Measurements from ENCODE around the gene UBE3B.

UBE3B gene

DNA sequence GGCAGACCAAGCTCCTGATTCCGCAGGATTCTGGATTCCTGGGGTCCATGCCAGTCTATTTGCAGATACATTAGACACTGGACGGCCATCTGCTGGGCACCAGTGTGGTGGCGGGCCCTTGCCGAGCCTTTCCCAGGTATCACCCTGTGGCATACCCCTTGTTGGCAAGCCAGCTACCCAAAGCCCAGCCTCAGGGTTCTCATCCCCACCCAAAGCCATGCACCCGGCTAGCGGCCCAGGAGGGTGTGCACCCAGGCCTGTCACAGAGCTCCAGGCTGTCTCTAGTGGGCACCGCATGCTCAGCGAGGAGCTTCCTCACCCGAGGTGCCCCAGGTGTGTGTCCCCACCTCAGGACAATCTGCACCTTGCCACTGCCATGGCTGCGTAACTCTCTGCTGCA lies 82.2 kb downstream of the UBE3B start:
- Histone ChIP-seq H3K4me1 (ENCODE audit: insufficient read depth, low read length, severe bottlenecking) (no peaks in the 10 kb centered on the region), H3F3A (ENCODE audit: insufficient read depth, low read length) (no peaks in the 10 kb centered on the region), H3K9me2 (ENCODE audit: low read depth, low read length) (no peaks in the 10 kb centered on the region), H3K9me3 (ENCODE audit: low read length) (no peaks in the 10 kb centered on the region), H3K27me3 (ENCODE audit: insufficient read depth, low read length) (no peaks in the 10 kb centered on the region), H3K27ac (ENCODE audit: low read depth, low read length, poor library complexity, severe bottlenecking) (no peak overlapping the region), H4K20me1 (ENCODE audit: insufficient read depth, low read length) (no peaks in the 10 kb centered on the region), H3K9ac (ENCODE audit: low read length) (no peak overlapping the region), H3K4me3 (ENCODE audit: low read depth, low read length, poor library complexity, severe bottlenecking) (no peak overlapping the region), H2AFZ (ENCODE audit: low read length) (no peak overlapping the region), H3K36me3 (ENCODE audit: insufficient read depth, low read length) (peaks cover 19% of the 10 kb centered on the region), H3K79me2 (ENCODE audit: insufficient read depth, low read length) (no peaks in the 10 kb centered on the region), H3K4me2 (ENCODE audit: low read length) (no peak overlapping the region)
- no peak for TF ChIP-seq EZH2 (IDR thresholded peaks at IDR 0.05; ENCODE audit: borderline replicate concordance, low read length)
- no peak for TF ChIP-seq CTCF (IDR thresholded peaks at IDR 0.05; ENCODE audit: low read length)

DNA sequence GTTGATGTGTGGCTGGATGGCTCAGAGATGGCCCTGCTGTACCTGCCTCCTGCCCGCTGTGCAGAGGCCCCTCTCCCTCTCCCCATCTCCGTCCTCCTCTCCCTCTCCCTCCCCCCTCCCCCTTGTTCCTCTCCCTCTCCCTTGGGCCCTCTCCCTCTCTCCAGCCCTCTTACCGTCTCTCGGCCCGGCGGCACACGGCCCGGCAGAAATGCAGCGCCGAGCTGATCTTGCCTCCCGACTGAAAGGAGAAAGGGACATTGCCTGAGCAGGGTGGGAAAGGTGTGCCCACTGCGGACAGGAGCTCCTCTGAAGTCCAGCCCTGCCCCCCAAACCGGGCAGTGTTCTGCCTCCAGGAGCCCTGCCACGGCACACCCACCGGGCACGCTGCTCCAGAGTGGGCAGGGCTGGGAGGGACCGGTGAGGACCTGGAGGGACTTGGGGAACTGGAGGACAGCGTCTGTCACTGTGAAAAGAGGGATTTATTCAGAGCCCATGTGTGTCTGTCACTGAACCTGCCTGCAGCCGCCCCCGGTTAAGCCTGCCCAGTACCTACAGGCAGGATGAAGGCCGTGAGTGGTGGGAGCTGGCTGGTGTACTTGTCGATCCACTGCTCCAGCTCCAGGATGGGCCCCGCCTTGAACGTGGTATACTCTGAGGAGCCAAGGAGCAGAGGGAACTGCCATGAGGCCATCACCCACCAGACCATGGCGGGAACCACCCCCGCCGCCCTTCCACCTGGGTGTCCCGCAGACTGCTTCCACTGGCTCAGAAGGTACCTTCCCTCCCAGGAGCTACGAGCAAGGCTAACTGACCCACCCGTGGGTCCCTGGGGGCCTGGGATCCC lies 83.7 kb downstream of the UBE3B start:
- H3K9me2 ChIP-seq (ENCODE audit: low read depth, low read length): no peaks in the 10 kb centered on the region
- H2AFZ ChIP-seq (ENCODE audit: low read length): no peak overlapping the region
- no peaks in the 10 kb centered on the region for H3K4me1 ChIP-seq (ENCODE audit: insufficient read depth, low read length, severe bottlenecking)
- H3K4me2 ChIP-seq (ENCODE audit: low read length): no peak overlapping the region
- H3K27ac ChIP-seq (ENCODE audit: low read depth, low read length, poor library complexity, severe bottlenecking): no peak overlapping the region
- H3F3A ChIP-seq (ENCODE audit: insufficient read depth, low read length): no peaks in the 10 kb centered on the region
- no peaks in the 10 kb centered on the region for H4K20me1 ChIP-seq (ENCODE audit: insufficient read depth, low read length)
- no peaks in the 10 kb centered on the region for H3K79me2 ChIP-seq (ENCODE audit: insufficient read depth, low read length)
- no peaks in the 10 kb centered on the region for H3K27me3 ChIP-seq (ENCODE audit: insufficient read depth, low read length)
- peaks cover 26% of the 10 kb centered on the region for H3K36me3 ChIP-seq (ENCODE audit: insufficient read depth, low read length)
- TF ChIP-seq CTCF (IDR thresholded peaks at IDR 0.05; ENCODE audit: low read length): no peak
- no peak for TF ChIP-seq EZH2 (IDR thresholded peaks at IDR 0.05; ENCODE audit: borderline replicate concordance, low read length)
- H3K9me3 ChIP-seq (ENCODE audit: low read length): no peaks in the 10 kb centered on the region
- H3K9ac ChIP-seq (ENCODE audit: low read length): no peak overlapping the region
- no peak overlapping the region for H3K4me3 ChIP-seq (ENCODE audit: low read depth, low read length, poor library complexity, severe bottlenecking)

DNA sequence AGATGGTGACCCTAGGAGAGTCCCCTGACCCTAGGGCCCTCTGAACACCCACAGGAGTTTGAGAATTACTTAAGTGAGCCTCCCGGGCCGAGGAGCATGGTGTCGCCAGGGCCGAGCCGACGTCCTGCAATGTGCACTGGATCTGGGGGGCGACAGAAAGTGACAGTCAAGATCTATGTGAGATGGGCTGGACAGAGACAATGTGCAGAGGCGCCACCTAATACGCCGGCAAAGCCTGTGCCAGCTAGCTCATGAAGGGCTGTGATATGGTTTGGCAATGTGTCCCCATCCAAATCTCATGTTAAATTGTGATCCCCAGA lies 84.2 kb downstream of the UBE3B start:
- Histone ChIP-seq H3K79me2 (ENCODE audit: insufficient read depth, low read length) (no peaks in the 10 kb centered on the region), H3K9ac (ENCODE audit: low read length) (no peak overlapping the region), H3F3A (ENCODE audit: insufficient read depth, low read length) (no peaks in the 10 kb centered on the region), H3K27me3 (ENCODE audit: insufficient read depth, low read length) (no peaks in the 10 kb centered on the region), H4K20me1 (ENCODE audit: insufficient read depth, low read length) (no peaks in the 10 kb centered on the region), H3K4me3 (ENCODE audit: low read depth, low read length, poor library complexity, severe bottlenecking) (no peak overlapping the region), H2AFZ (ENCODE audit: low read length) (no peak overlapping the region), H3K36me3 (ENCODE audit: insufficient read depth, low read length) (peaks cover 28% of the 10 kb centered on the region), H3K4me1 (ENCODE audit: insufficient read depth, low read length, severe bottlenecking) (no peaks in the 10 kb centered on the region), H3K4me2 (ENCODE audit: low read length) (no peak overlapping the region), H3K27ac (ENCODE audit: low read depth, low read length, poor library complexity, severe bottlenecking) (no peak overlapping the region), H3K9me3 (ENCODE audit: low read length) (no peaks in the 10 kb centered on the region), H3K9me2 (ENCODE audit: low read depth, low read length) (no peaks in the 10 kb centered on the region)
- no peak for TF ChIP-seq CTCF (IDR thresholded peaks at IDR 0.05; ENCODE audit: low read length)
- TF ChIP-seq EZH2 (IDR thresholded peaks at IDR 0.05; ENCODE audit: borderline replicate concordance, low read length): no peak

All from OCI-LY1 (cell line).